HFF-Myc (cell line): ENCODE results near the gene CRBN.

Source experiments
- DNase-seq: peaks from one replicate; pipeline ENCODE4 v3.0.0-alpha.2; 2011; ENCODE audit warnings: low read depth; ENCODE audit errors: extremely low read depth
- H3K4me3 ChIP-seq: replicated peaks from 2 replicates; pipeline ENCODE4 v1.5.1; 2011; ENCODE audit warnings: low read depth, mild to moderate bottlenecking, control low read depth, low read length
- TF ChIP-seq, protein P1 (sequence below): IDR thresholded peaks from 2 replicates; pipeline ENCODE4 v1.5.1; 2012; ENCODE audit warnings: mild to moderate bottlenecking, low read depth, low read length, control low read depth; ENCODE audit errors: missing control alignments

The CRBN gene

DNA sequence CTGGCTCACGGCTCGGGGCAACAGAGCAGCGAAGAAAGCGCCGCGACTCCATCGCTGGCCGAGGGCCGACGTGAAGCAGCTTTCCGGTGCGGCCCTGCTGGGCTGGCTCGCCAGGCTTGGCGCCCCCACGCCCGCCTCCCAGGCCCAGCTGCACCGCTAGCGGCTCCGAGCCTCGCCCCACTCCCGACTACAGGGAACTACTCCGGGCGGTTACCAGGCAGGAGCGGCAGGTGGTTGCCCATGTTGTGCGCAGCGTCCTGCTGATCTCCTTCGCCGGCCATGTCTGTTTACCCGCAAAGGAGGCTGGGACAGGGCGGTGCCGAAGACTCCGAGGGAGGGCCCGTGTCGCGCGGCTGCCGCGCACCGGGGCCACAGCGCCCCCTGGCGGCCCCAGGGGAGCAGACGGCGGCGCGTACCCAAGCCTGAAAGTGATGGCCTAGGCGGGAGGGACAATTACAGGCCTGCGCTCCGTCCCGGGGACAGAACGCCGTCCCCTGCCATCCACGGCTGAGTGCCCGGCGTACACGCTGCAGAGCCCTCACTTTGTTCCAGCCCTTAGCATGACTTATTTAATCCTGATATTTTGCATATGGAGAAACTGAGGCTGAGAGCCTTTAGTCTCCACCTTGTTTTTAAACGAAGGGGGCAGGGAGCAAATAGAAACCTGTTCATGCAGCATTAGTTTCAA lies at the start of gene CRBN:
Gene CRBN, minus strand, starts transcription at position 285 of the 688 bp plus-strand sequence. Its CDS starts 4 bp downstream, at position 281.
- peak within 1 kb of the TSS; percentile 91 for H3K4me3 ChIP-seq
- TF ChIP-seq, protein P1, sequence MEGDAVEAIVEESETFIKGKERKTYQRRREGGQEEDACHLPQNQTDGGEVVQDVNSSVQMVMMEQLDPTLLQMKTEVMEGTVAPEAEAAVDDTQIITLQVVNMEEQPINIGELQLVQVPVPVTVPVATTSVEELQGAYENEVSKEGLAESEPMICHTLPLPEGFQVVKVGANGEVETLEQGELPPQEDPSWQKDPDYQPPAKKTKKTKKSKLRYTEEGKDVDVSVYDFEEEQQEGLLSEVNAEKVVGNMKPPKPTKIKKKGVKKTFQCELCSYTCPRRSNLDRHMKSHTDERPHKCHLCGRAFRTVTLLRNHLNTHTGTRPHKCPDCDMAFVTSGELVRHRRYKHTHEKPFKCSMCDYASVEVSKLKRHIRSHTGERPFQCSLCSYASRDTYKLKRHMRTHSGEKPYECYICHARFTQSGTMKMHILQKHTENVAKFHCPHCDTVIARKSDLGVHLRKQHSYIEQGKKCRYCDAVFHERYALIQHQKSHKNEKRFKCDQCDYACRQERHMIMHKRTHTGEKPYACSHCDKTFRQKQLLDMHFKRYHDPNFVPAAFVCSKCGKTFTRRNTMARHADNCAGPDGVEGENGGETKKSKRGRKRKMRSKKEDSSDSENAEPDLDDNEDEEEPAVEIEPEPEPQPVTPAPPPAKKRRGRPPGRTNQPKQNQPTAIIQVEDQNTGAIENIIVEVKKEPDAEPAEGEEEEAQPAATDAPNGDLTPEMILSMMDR, result peak; percentile 99
- DNase-seq, result peak; percentile 39

DNA sequence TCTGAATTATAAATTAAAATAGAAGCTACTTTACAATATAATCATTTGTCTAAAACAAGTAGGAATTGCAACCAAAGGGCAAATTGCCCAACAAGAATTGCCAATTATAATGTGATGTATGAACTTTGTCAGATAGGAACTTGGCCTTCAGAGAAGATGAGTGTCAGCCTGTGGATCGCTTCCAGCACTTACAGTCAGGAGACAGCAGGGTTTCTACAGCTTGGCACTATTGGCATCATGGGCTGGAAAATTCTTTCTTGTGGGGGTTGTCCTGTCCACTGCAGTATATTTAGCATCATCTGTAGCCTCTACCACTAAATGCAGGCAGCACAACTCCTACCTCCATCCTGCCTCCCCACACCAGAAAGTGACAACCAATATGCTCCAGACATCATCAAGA lies 48.1 kb upstream of the CRBN start:
- DNase-seq, result no peak
- TF ChIP-seq, protein P1, result no peak
- H3K4me3 ChIP-seq, result no peak overlapping the region

DNA sequence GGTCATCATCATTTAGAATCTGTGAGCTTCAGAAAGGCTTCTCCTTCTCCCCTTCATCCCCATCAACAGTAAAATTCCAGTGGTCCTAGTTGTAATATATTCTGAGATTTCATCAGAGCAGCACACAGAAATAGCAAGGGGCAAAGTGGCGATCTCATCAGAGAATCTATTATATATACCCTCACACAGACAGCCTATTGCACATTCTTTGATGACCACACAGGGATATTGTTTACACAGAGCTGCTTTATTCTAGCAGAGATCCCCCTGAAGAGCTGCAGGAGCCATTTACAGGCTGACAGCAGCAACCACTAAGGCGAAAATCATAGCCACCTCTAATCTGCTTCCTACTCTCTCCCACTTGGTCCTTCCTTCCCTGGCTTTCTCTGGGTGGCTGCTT lies 42.0 kb upstream of the CRBN start:
- TF ChIP-seq, protein P1, result no peak
- DNase-seq, result no peak
- no peak overlapping the region for H3K4me3 ChIP-seq

DNA sequence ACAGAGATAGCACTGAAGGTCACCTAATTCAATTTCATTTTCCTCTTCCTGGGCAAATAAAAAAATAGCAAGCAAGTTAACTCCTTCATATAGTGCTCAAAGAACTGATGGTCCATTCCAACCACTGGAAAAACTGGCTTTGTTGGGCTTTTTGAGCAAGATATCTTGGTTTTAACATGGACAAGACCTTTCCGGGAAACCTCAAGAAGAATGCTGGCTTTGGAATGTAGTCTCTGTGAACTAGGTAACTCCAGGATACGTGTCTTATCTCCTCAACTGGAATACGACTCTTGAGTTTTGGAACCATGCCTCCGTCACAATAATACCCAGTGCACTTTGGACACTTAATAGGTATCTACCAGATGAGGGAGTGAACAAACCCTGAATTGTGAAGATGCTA lies 36.9 kb upstream of the CRBN start:
- TF ChIP-seq, protein P1, result no peak
- H3K4me3 ChIP-seq, result no peak overlapping the region
- DNase-seq, result no peak

DNA sequence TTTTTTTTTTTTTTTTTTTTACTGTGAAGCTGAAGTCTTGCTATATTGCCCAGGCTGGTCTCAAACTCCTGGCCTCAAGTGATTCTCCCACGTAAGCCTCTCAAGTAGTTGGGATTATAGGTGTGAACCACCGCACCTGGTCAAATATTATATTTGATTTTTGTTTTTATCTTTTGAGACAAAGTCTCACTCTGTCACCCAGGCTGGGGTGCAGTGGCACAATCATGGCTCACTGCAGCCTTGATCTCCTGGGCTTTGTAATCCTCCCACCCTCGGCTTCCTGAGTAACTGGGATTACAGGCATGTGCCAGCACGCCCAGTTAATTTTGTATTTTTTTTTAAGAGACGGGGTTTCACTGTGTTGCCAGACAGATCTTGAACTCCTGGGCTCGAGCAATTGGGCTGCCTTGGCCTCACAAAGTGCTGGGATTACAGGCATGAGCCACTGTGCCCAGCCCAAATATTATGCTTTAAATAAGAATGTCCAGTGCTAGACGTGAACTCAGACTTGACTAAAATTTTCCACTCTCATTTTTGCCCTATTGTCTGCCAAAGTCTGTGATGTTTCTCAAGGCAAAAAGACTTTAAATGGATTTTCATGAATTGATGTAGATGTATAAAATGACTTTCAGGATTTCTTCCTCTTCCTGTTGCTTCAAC lies 33.4 kb upstream of the CRBN start:
- H3K4me3 ChIP-seq, result no peak overlapping the region
- TF ChIP-seq, protein P1, result no peak
- no peak for DNase-seq

DNA sequence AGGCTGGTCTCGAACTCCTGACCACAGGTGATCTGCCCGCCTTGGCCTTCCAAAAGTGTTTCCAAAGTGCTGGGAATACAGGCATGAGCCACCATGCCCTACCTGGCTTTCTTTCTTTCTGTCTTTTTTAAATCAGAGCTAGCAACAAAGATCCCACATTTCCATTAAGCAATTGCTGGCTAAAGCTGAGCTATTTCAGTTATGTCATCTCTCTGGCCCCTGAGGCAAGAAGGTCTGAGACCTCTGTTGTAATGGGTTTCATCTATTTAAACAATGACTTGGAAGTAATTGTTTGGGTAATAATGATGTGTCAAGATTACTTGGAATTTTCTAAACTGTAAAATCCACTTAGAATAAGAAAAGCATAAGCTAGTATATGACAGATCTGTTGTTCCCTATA lies 30.2 kb upstream of the CRBN start:
- TF ChIP-seq, protein P1, result no peak
- no peak for DNase-seq

More for the DNA sequence above, 30.2 kb upstream of the CRBN start:
- H3K4me3 ChIP-seq, result no peak overlapping the region
